AG04449 (cell line): ENCODE results near the gene RASSF8.

Source experiments
- CTCF ChIA-PET: fragments of 350-600 bp; formaldehyde crosslinking; extraction: SDS; loops from one replicate; lab custom pipeline; 2021; ENCODE audit warnings: antibody characterized with exemption; lab: Yijun Ruan, JAX
- POLR2A ChIA-PET: fragments of 400-600, 350-600 bp; formaldehyde crosslinking; extraction: SDS; loops from one replicate; lab custom pipeline; 2020; ENCODE audit warnings: antibody characterized with exemption, inconsistent platforms; lab: Yijun Ruan, JAX
- DNase-seq: peaks from one replicate; pipeline ENCODE4 v3.0.0-alpha.2; 2010; ENCODE audit warnings: low read depth, low spot score
- H3K4me3 ChIP-seq: 2 replicates; pipeline ENCODE4 v1.5.1; 2011; ENCODE audit warnings: low read depth, mild to moderate bottlenecking, control low read depth, low read length
- TF ChIP-seq, protein P1 (sequence below): IDR thresholded peaks from one replicate; pipeline ENCODE4 v1.5.1; 2011; ENCODE audit warnings: mild to moderate bottlenecking, moderate library complexity, low read length, control low read depth, inconsistent platforms; ENCODE audit not compliant: insufficient read depth; ENCODE audit errors: missing control alignments

The RASSF8 gene

GRCh38 chr12:25932971-25933370 lies 25.5 kb upstream of the RASSF8 start:
- no peak for DNase-seq
- no peak overlapping the region for H3K4me3 ChIP-seq
- TF ChIP-seq, protein P1, sequence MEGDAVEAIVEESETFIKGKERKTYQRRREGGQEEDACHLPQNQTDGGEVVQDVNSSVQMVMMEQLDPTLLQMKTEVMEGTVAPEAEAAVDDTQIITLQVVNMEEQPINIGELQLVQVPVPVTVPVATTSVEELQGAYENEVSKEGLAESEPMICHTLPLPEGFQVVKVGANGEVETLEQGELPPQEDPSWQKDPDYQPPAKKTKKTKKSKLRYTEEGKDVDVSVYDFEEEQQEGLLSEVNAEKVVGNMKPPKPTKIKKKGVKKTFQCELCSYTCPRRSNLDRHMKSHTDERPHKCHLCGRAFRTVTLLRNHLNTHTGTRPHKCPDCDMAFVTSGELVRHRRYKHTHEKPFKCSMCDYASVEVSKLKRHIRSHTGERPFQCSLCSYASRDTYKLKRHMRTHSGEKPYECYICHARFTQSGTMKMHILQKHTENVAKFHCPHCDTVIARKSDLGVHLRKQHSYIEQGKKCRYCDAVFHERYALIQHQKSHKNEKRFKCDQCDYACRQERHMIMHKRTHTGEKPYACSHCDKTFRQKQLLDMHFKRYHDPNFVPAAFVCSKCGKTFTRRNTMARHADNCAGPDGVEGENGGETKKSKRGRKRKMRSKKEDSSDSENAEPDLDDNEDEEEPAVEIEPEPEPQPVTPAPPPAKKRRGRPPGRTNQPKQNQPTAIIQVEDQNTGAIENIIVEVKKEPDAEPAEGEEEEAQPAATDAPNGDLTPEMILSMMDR = no peak
- POLR2A ChIA-PET = no interaction called here
- CTCF ChIA-PET = interaction anchor here (1.0 kb wide), 1 partner anchor 26 kb away, joined by 3 read pairs; no protein-coding TSS in a partner anchor

DNA sequence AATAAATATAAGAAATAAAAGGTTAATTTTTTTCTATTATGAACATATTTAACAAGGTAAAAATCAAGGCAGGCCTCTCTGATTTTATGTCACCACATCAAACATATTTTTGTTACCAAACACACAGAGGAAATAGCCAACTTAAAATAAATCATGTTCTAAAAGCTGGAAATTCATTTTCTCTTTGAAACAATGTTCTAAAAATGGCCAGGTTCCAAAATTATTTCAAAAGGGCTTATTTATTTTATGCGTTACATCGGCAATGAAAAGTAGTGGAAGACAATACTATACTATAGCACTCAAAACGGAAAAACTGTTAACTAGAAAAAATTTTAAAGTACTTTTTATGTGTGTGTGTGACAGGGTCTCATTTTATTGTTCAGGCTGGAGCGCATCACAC lies 24.0 kb upstream of the RASSF8 start:
- no peak for DNase-seq
- TF ChIP-seq, protein P1 = no peak
- no peak overlapping the region for H3K4me3 ChIP-seq
- CTCF ChIA-PET = no interaction called here
- POLR2A ChIA-PET = no interaction called here

DNA sequence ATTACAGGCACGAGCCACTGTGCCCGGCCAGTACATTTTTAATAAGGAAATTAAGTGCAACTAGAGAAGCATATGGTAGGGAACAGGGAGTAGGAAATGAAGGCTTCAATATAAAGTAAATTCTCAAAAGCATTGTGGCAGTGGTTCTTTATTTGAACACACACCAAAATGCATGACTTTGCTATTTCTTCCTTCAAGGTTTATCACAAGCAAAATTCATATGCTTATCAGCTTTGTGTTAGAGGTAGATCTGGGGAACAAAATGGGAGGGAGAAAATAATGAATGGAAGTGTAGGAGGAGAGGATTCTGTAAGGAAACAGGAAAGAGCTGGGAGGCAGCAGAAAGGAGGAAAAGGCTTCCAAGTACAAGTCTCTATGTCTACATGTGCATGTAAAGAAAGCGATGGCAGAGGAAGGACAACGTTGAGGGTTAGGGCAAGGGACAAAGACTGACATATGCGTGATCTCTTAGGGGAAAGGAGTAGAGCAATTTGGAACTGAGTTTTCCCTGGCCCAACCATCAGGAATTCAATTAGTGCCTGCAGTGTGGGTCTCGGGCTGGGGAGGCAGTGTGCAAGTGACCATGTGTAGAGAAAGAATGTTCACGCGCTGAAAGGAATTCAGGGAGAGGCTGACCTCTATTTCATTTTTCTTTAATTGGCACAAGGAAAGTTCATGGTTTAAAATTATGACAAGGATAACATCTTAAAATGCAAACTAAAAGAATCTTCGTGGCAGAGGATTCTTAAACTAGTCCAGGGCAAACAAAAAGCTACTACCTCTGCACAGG lies 22.9 kb upstream of the RASSF8 start:
- TF ChIP-seq, protein P1 = no peak
- ChIA-PET POLR2A (no interaction called here), CTCF (interaction anchor here (0.9 to 1.3 kb wide), 4 partner anchors 29 to 499 kb away, joined by 3 to 4 read pairs (median 3); no protein-coding TSS in a partner anchor)
- peak; percentile 38 for DNase-seq
- H3K4me3 ChIP-seq = no peak overlapping the region

DNA sequence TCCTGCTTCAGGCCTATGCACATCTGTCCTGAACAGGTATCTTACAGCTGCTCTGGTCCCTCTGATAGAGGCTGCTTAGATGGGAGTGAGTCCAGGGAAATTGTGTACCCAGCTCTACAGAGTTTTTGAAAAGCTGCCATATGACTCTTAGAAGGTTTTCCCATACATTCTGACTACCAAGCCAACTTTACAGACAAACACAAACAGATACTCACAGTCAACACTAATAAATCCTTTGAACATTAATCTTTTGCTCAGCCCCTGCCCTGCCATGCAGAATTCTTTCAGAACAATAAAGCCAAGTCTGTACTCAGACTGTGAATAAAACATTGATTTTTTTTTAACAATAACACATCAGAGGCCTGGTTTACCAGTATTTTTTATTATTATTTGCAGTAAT lies 21.4 kb upstream of the RASSF8 start:
- ChIA-PET CTCF (no interaction called here), POLR2A (no interaction called here)
- no peak overlapping the region for H3K4me3 ChIP-seq
- DNase-seq = no peak
- TF ChIP-seq, protein P1 = no peak

GRCh38 chr12:25938581-25938980 lies 19.9 kb upstream of the RASSF8 start:
- no peak overlapping the region for H3K4me3 ChIP-seq
- POLR2A ChIA-PET = no interaction called here
- DNase-seq = no peak
- TF ChIP-seq, protein P1 = no peak
- CTCF ChIA-PET = no interaction called here

DNA sequence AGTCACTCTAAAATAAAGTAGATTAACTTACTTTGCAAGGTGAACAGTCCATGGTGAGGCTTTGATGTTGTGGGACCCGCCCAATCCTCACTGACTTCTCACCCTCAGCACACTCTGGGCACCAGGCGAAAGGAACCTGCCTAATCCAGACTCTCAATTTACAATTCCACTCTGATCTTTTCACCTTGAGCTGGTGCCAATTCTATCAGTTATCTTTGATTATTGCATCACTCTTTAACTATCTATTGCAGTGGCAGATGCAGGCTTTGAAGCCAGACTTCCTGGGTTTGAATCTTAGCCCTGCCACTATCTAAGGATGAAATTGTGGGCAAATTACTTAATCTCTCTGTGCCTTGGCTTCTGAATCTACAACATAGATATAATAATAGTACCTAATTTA lies 18.9 kb upstream of the RASSF8 start:
- ChIA-PET CTCF (no interaction called here), POLR2A (no interaction called here)
- TF ChIP-seq, protein P1 = no peak
- DNase-seq = no peak
- no peak overlapping the region for H3K4me3 ChIP-seq
